ENCODE results near the gene PSG5.
"Not testable (repeated sequence)": the region's sequence is repeated elsewhere in the genome, so short reads cannot be mapped to it uniquely, and the experiment has no call there.

The PSG5 gene

DNA sequence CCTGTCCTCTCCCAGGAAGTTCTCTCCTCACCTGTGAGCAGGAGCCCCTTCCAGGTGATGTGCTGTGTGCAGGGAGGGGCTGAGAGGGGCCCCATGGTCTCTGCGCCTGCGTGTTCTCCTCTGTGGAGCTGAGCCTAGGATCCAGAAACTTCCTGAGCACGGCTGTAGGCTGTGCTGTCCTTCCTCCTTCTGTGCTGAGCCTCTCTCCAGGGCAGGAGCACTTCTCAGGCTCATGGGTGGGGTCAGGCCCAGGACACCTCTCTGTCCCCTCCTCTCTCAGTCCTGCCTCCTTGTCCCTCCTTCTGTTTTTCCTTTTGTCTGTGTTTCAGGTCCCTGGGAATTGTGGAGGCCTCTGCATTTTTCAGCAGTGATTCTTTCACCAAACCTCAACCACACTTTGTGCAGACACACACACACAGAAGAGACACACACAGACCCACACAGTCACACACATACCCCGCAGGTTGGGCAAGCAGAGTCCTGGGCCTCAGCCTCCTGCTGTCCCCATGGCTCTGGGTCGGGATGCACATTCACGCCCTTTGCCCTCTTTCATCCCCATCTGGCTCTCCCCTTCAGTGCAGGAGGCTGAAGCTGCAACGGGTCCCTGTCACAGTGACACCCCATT lies at the start of gene PSG5:
Gene PSG5 (minus strand): TSS at position 226 of the 625 bp plus-strand sequence. CDS start 131 bp downstream, at position 95.
- DNase-seq (ENCODE audit: low spot score) = not testable (repeated sequence)

DNA sequence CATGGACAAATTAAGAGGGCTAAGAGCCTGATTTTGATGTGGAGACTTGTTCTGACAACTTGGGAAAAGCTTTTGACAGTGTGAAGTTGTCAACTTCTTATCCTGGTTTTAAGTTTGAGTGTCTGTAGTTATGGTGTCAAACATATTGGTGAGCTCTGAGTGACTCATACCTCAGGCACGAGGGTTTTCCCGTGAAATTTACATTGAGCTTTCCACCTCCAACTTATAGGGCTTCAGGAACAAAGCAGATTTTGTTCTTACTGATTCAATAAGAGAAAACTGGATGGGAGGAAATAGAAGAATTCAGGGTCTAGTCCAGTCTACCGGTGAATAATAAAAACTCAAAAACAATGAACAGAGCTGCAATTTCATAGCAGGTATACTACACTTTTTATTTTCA lies 49.4 kb upstream of the PSG5 start:
- DNase-seq (ENCODE audit: low spot score) = peak; percentile 7

DNA sequence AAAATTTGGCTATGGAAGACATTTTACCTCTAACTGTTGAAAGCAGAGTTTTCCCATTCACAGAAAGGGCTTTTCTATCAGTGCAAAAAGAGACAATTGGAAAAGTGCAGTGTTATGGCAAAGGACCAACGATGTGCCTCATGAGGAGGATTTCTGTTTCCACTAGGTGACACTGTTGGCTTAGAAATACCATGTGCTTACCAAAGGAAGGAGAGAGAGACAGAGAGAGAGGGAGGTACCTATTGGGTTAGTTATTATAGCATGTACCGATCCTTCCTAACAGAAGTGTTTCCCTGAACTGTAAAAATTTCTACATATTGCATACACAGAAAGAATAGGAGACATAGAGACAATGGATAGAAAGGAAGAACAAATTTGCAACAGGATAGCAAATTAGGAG lies 43.0 kb upstream of the PSG5 start:
- peak; percentile 39 for DNase-seq (ENCODE audit: low spot score)

DNA sequence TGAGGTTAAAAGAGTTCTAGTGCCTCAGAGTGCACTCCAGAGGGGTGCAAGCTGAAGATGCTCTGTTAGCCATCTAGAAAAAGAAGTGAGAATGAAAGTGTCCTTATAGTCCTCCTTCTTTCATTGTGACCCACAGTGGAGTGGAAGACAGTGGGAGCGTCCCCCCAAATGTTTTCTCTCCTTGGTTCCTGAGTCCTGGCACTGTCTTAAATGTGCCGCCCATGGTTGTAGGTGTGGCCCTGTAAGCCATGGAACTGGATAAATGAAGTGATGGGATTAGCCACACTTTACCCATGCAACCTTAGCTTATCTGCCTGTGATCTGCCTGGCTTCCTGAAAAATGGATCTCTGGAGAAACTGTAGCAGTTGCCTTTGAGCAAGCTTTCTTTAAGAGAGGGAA lies 42.4 kb upstream of the PSG5 start:
- DNase-seq (ENCODE audit: low spot score) = not testable (repeated sequence)

DNA sequence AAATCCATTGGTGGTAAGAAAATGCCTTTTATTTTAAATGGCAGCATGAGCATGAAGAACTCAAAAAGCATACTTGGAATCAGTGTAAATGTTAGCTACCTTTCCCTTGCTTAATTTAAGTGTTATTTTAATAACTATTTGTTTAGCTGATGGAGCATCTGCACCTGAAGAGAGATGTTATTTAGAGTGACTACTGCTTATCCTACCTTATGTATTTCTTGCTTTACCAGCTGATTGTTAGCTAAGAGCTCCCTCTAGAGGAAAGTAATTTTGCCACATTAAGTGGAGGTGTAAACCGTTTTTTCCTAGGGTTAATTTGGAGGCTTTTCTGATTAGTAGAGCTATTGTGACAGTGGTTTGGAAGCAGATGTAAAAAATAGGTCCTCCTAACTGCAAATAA lies 40.6 kb upstream of the PSG5 start:
- not testable (repeated sequence) for DNase-seq (ENCODE audit: low spot score)

DNA sequence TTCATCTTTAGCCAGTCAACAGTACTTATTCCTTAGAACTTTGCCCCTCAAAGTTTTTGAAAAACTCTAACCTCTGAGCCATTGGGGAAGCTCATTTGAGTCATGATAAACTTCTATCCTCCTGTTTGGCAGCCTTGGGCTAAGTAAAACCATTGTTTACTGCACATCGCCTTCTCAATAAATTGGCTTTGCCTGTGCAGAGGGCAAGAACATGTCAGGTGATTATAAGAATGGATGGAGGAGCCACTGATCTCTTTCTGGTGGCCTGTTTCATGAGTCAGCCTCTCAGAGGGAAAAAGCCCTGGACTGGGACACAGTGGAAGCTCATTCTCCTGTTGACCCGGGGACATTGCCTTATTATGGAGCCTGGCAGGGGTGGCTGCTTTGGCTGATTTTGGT lies 38.5 kb upstream of the PSG5 start:
- DNase-seq (ENCODE audit: low spot score) = no peak

DNA sequence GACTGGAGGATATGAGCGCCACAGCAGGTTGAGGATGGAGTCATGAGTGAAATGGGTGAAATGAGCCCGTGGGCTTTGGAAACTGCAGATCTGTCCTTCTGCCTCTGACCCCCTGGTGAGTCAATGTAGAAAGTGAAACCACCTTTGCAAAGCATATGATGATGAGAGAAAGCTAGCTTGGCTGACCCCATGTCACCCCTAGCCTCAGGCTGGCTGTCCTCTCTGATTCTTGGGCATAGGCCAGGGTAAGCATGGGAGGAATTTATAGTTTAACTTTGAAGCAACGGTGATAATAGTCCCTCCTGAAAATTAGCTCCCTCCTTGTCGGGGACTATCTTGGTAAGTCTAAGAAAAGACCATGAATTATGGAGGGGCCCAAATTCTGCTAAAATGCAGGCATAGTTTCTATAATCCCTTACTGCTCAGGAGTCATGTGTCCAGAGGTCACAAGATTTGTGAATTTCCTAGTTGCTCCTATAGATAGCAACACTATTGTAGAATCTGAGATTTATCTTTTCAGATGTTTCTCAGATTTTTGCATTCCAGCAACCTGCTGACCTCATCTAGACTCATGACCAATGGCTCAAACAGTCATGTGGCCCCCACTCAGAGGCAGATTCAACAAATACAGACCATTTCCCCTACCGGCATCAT lies 38.0 kb upstream of the PSG5 start:
- DNase-seq (ENCODE audit: low spot score) = not testable (repeated sequence)

DNA sequence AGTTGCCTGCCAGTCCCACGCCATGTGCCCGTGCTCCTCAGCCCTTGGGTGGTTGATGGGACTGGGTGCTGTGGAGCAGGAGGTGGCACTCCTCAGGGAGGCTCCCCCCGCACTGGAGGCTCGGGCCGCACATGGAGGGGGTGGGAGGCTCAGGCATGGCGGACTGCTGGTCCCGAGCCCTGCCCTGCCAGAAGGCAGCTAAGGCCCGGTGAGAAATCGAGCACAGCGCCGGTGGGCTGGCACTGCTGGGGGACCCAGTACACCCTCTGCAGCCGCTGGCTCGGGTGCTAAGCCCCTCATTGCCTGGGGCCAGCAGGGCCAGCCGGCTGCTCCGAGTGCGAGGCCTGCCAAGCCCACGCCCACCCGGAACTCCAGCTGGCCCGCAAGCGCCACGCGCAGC lies 35.6 kb upstream of the PSG5 start:
- DNase-seq (ENCODE audit: low spot score) = not testable (repeated sequence)

DNA sequence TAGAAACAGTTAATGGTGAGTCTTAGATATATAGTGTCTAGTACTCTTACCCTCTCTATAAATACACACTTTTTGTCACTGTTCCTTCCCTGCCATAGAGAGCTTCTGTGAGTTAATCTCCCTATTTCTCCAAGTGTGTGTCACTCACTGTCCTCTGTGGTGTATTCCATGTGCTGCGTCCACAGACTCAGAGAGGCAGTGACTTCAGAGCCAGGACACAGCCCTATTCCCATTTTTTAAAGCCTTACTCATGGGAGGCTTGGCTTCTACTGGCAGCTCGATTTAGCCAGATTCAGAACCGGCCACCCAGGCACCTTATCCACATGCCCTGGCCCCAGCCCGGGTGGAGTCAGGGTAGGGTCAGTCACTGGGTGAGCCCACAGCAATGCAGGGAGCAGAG lies 32.8 kb upstream of the PSG5 start:
- not testable (repeated sequence) for DNase-seq (ENCODE audit: low spot score)

DNA sequence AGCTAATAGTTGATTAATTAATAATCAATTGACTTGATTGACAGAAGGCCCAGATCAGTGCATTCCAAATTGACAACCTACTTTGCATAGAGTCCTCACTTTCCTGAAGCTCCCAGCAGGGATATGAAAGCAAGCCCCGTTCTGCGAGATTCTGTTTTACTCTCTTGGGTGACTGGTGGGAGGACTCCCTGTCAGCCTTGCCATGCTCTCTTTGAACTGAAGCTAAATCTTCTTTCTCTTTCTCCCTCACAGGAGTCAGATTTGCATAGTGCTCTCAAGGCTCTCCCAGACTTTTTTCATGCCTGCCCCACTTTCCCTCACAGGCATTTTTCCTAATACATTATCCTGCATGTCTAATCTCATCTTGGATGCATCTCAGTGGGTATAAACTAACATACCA lies 29.5 kb upstream of the PSG5 start:
- not testable (repeated sequence) for DNase-seq (ENCODE audit: low spot score)

DNA sequence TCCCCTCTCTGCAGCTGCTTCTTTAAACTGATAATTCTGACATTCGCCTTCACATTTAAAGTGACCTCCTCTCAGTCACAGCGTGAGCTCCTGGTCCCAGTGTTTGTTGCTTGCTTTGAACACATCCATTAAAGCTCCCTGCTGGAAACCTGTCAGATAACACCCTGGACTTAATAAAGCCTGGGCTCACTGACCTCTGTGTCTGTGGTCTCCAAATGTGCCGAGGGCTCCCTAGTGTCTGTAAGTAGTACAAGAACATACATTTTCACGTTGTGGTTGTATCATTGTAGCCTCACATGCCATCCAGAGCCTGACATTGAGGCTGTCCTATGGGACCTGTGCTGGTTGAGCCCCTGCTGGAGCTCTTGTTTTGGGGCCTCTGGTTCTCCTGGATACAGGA lies 21.7 kb upstream of the PSG5 start:
- no peak for DNase-seq (ENCODE audit: low spot score)

DNA sequence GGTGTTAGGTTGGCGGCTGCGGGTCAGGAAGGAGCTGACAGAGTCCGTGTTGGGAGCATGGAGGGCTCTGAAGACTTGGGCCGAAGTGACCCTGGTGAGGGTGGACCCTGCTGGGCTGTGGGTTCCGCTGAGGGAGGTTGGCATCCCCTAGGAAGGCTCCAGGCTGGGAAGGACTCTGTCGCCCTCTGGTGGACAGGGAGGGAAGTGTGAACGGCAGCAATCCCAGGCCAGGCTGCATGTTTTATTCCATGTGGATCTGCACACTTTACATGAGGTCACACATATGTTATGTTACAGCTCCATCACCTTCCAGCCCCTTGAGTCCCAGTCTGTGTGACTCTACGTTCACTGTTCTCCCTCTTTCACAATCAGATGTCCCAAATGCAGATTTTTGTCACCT lies 20.8 kb upstream of the PSG5 start:
- not testable (repeated sequence) for DNase-seq (ENCODE audit: low spot score)

DNA sequence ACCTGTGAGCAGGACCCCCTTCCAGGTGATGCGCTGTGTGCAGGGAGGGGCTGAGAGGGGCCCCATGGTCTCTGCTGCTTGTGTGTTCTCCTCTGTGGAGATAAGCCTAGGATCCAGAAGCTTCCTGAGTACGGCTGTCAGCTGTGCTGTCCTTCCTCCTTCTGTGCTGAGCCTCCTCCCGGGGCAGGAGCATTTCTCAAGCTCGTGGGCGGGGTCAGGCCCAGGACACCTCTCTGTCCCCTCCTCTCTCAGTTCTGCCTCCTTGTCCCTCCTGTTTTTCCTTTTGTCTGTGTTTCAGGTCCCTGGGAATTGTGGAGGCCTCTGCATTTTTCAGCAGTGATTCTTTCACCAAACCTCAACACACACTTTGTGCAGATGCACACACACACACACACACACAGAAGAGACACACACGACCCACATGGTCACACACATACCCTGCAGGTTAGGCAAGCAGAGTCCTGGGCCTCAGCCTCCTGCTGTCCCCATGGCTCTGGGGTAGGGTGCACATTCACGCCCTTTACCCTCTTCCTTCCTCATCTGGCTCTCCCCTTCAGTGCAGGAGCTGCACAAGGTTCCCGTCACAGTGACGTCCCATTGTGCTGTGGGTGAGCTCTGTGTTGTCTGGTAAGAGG lies 19.3 kb upstream of the PSG5 start, which contains the start of gene PSG4:
Gene PSG4 (minus strand): TSS at position 168 of the 635 bp plus-strand sequence. CDS start 102 bp downstream, at position 66.
- not testable (repeated sequence) for DNase-seq (ENCODE audit: low spot score)

DNA sequence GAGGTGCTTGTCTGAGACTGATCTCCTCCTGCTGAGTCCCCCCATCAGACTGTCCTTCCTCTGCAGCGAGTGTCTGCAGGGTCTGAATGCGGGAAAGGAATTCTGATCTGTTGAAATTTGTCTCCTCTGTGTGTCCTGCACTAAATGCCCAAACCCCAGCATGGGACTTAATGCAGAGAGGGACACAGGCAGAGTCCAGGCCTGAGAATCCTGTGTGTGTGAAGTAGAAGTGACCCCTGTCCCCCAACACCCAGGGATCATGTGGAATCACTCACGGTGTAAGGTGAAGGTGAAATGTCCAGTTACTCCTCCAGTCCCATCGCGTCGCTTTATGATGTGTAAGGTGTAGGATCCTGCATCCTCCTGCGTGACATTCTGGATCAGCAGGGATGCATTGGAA lies 17.3 kb upstream of the PSG5 start:
- DNase-seq (ENCODE audit: low spot score) = not testable (repeated sequence)

DNA sequence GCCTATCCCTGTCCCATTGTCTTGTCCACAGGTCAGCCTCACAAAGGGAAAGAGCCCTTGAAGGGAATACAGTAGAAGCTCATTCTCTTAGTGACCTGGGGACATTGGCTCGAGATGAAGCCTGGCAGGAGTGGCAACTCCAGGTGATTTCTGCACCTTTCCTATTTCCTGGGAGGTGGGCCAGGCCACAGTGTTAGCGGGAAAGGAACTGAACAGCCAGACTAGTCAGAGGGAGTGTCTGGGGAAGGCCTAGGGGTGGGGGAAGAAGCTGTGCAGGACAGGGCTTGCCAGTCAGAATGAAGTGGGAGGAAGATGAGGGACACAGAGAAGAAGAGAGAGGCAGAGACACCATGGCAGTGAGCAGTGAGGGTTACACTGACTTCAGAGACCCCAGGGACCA lies 15.6 kb upstream of the PSG5 start:
- not testable (repeated sequence) for DNase-seq (ENCODE audit: low spot score)

DNA sequence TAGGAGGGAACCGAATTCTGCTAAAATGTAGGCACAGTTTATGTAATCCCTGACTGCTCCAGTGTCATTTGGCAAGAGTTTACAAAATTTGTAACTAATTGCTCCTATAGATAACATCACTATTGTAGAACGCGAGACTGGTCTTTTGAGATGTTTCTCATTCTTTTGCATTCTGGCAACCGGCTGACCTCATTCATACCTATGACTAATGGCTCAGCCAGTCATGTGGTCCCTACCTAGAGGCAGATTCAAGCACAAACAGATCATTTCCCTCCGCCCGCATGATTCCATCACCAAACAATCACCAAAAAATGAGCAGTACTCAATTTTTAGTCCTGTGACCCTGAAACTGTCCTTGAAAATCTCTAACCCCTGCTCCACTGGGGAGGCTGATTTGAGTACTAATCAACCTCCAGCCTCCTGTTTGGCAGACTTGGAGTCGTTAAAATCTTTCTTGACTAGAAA lies 15.0 kb upstream of the PSG5 start:
- DNase-seq (ENCODE audit: low spot score) = not testable (repeated sequence)

DNA sequence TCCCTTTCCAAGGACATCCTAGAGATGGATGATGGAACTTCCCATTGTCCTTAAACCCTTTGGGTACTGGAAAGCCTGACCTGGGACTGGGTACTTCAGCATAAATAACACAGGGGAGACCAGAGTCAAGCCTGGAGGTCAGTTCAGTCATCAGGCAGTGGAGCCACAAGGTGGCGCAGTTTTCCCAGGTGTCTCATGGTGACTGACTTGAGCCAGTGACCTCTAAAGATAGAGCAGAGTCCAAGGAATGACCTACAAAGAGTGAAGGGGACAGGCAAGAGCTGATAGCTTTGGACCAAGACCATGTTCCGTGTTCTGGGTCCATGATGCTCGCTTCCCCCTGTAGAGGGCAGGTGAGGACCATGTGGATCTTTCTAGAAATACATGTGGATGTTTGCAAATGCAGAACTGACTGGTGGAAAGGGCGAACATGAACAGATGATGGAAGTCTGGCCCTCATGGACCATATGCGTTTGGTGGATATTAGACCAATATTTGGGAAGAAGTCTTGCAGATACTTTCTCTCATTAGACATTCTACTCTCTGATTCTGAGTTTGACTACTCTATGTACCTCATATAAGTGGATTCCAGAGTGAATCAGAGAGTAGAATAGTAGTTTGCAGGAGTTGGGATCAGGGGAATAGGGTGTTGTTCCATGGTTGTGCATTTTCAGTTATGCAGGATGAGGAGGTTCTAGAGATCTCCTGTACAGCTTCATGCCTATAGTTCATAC lies 12.5 kb upstream of the PSG5 start:
- not testable (repeated sequence) for DNase-seq (ENCODE audit: low spot score)

DNA sequence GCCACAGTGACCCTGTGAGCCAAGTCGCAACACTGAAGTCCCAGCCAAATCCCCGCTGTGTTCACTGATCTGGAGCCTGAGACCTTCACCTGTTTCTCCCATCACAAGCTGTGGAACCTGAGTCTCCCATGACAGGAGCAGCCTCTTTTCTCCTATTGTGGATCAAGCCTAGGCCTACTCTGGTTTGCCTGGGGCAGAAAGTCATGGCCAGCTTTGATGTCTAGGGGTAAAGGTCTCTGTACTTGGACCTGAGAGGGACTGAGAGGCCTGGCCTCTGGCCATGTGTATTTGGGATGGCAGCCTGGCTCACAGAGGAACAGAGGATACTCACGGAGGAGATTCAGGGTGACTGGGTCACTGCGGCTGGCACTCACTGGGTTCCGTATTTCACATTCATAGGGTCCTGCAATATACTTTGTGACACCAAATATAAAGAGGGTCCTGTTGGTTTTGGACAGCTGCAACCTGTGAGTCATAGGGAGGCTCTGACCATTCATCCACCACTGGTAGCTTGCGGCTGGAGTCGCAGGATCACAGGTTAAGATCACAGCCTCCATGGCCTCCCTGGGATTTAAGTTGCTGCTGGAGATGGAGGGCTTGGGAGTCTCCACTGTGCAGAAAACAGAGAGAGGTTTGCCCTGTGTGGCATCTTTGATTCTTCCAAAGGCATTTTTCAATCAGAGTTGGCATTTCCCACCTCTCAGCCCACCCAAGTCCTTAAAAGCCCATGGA lies 11.5 kb upstream of the PSG5 start:
- DNase-seq (ENCODE audit: low spot score) = not testable (repeated sequence)

DNA sequence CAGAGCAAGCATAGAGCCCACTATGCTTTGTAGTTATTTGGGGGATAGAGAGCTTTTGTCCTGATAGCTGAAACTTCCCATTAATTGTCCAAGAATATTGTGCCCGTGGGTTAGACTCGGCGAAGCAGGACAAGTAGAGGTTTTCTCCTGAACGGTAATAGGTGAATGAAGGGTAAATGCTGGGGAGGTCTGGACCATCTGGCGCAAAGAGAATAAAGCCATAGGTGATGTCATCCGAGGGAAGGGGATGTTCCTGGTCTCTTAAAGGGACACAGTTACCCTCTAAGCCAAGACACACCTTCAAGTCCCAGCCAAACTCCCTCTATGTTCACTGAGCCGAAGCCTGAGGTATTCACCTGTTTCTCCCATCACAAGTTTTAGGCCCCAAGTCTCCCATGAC lies 8.1 kb upstream of the PSG5 start:
- not testable (repeated sequence) for DNase-seq (ENCODE audit: low spot score)

DNA sequence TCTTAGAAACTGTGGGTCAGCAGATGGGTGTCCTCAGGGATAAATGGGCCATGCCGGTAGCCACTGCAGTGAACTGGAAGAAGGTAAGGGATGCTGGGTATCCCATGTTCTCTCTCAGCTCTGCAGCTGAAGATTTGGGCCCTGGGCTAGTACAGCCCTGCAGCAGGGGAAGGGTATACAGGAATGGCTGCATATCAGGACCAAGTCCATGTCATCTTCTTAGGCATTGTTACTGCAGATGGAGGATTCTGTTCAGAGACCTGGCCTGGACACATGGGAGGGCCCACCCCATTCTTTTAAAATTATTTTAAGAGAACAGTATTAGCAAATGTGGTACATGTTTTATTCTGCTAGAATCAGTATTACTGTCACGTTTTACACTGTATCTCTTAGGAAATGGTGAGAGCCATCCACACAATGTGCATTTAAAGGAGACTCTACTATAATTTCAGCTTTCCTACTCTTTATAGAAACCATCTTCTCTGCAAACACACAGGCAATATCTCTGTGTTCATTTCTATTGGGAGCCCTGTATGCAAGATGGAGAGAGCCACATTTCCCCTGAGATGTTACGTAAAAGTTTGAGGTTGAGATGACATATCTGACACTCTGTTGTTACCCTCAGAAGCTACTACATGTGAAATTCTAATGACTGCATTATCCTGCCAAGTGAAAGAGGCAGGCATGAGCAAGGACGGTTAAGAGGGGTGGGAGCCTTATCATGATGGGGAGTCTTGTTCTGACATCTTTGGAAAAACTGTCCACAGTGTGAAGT lies 6.2 kb upstream of the PSG5 start:
- DNase-seq (ENCODE audit: low spot score) = not testable (repeated sequence)

DNA sequence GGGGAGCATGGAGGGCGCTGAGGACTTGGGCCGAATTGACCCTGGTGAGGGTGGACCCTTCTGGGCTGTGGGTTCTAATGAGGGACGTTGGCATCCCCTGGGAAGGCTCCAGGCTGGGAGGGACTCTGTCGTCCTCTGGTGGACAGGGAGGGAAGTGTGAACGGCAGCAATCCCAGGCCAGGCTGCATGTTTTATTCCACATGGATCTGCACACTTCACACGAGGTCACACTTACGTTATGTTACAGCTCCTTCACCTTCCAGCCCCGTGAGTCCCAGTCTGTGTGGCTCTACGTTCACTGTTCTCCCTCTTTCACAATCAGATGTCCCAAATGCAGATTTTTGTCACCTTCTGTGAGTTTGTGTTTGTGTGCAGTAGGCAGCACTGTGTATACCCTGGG lies 1.8 kb upstream of the PSG5 start:
- not testable (repeated sequence) for DNase-seq (ENCODE audit: low spot score)

Measured in LoVo (cell line).